Transverse colon (tissue), 4 donors: ENCODE data around the gene APOA1. TPM values are rescaled to one million over a fixed set of nuclear protein-coding genes. Genes with fewer than 3 reads are reported as not detected.

Experiments used
- DNase-seq: peaks from one replicate; pipeline ENCODE4 v3.0.0-alpha.2; 2019
- H3K27ac ChIP-seq, 4 donors: fragments of 200-600 bp; sonication (generic); 2 replicates each; pipeline ENCODE4 v1.5.1; 2016 to 2018; ENCODE audit warnings: inconsistent platforms in 4 of 4
- H3K27me3 ChIP-seq: fragments of 200-600 bp; sonication (generic); 2 replicates; pipeline ENCODE4 v1.5.1; 2017; ENCODE audit warnings: inconsistent platforms
- H3K36me3 ChIP-seq, 4 donors: fragments of 200-600 bp; sonication (generic); 2 replicates each; pipeline ENCODE4 v1.5.1; 2017 to 2019; ENCODE audit warnings: inconsistent platforms in 4 of 4
- H3K4me1 ChIP-seq, 4 donors: fragments of 200-600 bp; sonication (generic); 2 replicates each; pipeline ENCODE4 v1.5.1; 2017 to 2020; ENCODE audit warnings: inconsistent platforms in 4 of 4
- H3K4me3 ChIP-seq, 4 donors: fragments of 200-600 bp; sonication (generic); 1 replicate in 1 of 4; 2 replicates in 3 of 4; pipeline versions ENCODE4 v1.5.1 to v1.6.1; 2017 to 2019; ENCODE audit warnings: inconsistent platforms in 4 of 4
- H3K9me3 ChIP-seq, 2 donors: fragments of 200-600 bp; sonication (generic); 2 replicates each; pipeline ENCODE4 v1.5.1; 2017 to 2019; ENCODE audit warnings: inconsistent platforms in 2 of 2
- EP300 ChIP-seq: sonication (generic); formaldehyde crosslinking; IDR thresholded peaks from one replicate; pipeline ENCODE4 v1.6.1; 2017; ENCODE audit warnings: antibody characterized with exemption, low read depth
- POLR2A ChIP-seq: fragments of 450-650 bp; IDR thresholded peaks from one replicate; pipeline ENCODE4 v1.6.1; 2016; ENCODE audit warnings: antibody characterized with exemption, mild to moderate bottlenecking, moderate library complexity
- POLR2AphosphoS5 ChIP-seq, 3 donors: sonication (generic); formaldehyde crosslinking; IDR thresholded peaks; one replicate each; pipeline ENCODE4 v1.6.1; 2016; ENCODE audit warnings: antibody characterized with exemption in 3 of 3
- WGBS, 2 donors: methylation state at CpG; one replicate each; pipeline ENCODE4 v1.1.5; 2018; ENCODE audit warnings: low coverage in 1 of 2; 5-methylcytosine and 5-hydroxymethylcytosine counted together
- in situ Hi-C, 4 donors: fragments of 200-750 bp; cut with MboI; loops; one replicate each; pipeline versions ENCODE4 v1.15.0 to v1.15.1; 2017; ENCODE audit warnings: low sequenced_read_pairs in 3 of 4, low pct_ligation_motif_present in 1 of 4, low pct_unique_long_range_greater_than_20kb in 1 of 4
- intact Hi-C: fragments of 100-400 bp; cut with DNase I; formaldehyde crosslinking; loops from one replicate; pipeline ENCODE4 v1.15.1; 2023; ENCODE audit warnings: low total_unique reads
- total RNA-seq, 4 donors: library from RNA; depleted of rRNA; stranded (reverse); fragments of >200 nt; gene quantifications; one replicate each; pipeline ENCODE4 v1.1.0, GENCODE V29; 2016
- TF ChIP-seq, protein P1 (sequence below), 5 experiments: fragments of 200-600 bp in 3 of 5; fragments of 450-650 bp in 2 of 5; sonication (generic) in 3 of 5; IDR thresholded peaks; 1 replicate in 2 of 5; 2 replicates in 3 of 5; pipeline ENCODE4 v1.5.1; 2016 to 2017; ENCODE audit warnings: antibody characterized with exemption in 5 of 5, inconsistent platforms in 3 of 5, mild to moderate bottlenecking in 2 of 5, moderate library complexity in 1 of 5

APOA1 gene
- total RNA-seq, 4 donors from 2014 or later = 169 TPM; not detected in 3

DNA sequence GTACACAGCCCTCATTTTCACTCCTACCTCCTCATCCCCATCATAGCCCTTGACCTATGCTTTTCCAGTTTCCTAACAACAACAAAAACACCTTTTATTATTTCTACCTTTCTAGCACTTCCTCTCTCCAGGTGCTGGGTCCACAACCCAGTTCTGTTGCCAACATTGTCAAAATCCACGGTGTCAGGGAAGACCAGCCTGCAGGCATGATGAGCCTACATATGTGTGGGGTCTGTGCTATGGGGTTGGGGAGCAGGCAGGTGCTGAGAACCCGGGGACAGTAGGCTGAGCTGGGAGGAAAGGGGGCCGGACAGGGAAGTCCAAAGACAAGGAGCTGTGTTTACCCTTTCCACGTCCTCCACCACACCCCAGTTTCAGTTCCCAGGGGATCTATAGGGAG, 48.9 kb downstream of the APOA1 start:
- WGBS, 2 donors = 20 to 56% methylated on average over 1 to 4 of the region's 4 CpGs
- in situ Hi-C loops = loop anchor here in 2 of 4 donors (25.0 kb wide), 1 partner anchor 324 kb away; no protein-coding TSS in a partner anchor

DNA sequence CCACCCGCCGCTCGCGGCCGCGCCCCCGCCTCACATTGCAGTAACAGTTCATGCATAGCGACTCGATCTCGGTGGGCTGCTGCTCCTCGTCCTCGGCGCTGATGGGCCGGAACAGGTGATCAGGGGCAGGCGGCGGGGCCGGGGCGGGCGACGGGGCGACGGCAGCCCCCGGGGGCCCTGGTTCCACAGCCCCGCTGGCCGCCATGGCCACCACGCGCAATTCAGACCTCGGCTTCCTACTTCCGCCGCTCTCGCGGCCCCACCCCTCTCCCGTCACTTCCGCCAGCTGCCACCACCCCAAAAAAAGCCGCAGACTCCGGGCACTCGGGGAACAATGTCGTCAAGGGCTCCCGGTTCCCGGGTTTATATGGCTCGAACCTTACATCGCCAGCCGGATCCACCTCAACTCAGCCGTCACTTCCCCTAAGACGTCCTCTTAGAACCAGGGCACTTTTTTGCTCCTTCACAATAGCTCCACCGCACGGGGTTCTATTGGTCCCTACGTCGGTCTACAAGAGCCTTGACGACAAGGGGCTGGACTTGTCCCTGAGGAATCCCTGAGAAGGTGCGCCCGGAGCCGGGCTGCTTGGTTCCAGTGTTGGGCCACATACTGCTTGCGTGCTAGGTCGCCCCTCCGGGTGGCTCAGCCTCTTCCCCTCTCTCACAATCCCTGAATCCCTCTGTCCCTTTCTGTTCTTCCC, 49.5 kb downstream of the APOA1 start, which contains the start of gene ZPR1:
Gene ZPR1, minus strand, starts transcription at position 238 of the 701 bp plus-strand sequence. Its CDS starts 33 bp downstream, at position 205.
- in situ Hi-C loops = loop anchor here in 2 of 4 donors (25.0 kb wide), 1 partner anchor 324 kb away; no protein-coding TSS in a partner anchor
- 2% methylated on average over 49 of the region's 56 CpGs; no CpG with 5 or more reads in 1 of the 2 donors for WGBS, 2 donors
- Histone ChIP-seq H3K4me1 (peaks cover 6 to 27% (median 23%) of the 10 kb centered on the region in 4 donors), H3K27me3 (no peaks in the 10 kb centered on the region), H3K27ac (peak within 1 kb of the TSS; percentile 80 to 92 (median 91)), H3K36me3 (peaks cover 0 to 35% (median 14%) of the 10 kb centered on the region in 4 donors), H3K4me3 (peak within 1 kb of the TSS; percentile 81 to 100 (median 92)), H3K9me3 (no peaks in the 10 kb centered on the region)
- intact Hi-C loops = no loop called here
- peak; percentile 44 to 81 (median 78) for TF ChIP-seq POLR2AphosphoS5 (IDR thresholded peaks at IDR 0.05)
- TF ChIP-seq POLR2A = peak; percentile 81
- TF ChIP-seq, protein P1, sequence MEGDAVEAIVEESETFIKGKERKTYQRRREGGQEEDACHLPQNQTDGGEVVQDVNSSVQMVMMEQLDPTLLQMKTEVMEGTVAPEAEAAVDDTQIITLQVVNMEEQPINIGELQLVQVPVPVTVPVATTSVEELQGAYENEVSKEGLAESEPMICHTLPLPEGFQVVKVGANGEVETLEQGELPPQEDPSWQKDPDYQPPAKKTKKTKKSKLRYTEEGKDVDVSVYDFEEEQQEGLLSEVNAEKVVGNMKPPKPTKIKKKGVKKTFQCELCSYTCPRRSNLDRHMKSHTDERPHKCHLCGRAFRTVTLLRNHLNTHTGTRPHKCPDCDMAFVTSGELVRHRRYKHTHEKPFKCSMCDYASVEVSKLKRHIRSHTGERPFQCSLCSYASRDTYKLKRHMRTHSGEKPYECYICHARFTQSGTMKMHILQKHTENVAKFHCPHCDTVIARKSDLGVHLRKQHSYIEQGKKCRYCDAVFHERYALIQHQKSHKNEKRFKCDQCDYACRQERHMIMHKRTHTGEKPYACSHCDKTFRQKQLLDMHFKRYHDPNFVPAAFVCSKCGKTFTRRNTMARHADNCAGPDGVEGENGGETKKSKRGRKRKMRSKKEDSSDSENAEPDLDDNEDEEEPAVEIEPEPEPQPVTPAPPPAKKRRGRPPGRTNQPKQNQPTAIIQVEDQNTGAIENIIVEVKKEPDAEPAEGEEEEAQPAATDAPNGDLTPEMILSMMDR (IDR thresholded peaks at IDR 0.05) = peak in 2 of 5 experiments; percentile 48 to 59
- TF ChIP-seq EP300 = no peak
- DNase-seq = peak; percentile 91

More for the DNA sequence above, 48.9 kb downstream of the APOA1 start:
- no peak for TF ChIP-seq POLR2AphosphoS5 (IDR thresholded peaks at IDR 0.05)
- TF ChIP-seq, protein P1 (IDR thresholded peaks at IDR 0.05) = no peak
- TF ChIP-seq EP300 = no peak
- no peak for TF ChIP-seq POLR2A
- H3K27ac ChIP-seq = peak overlapping the region; percentile 80 to 92 (median 91)
- H3K4me3 ChIP-seq = peak overlapping the region; percentile 81 to 100 (median 92)
- no peaks in the 10 kb centered on the region for H3K27me3 ChIP-seq
- no peak for DNase-seq
- intact Hi-C loops = no loop called here
- peaks cover 6 to 27% (median 23%) of the 10 kb centered on the region in 4 donors for H3K4me1 ChIP-seq
- peaks cover 0 to 29% (median 11%) of the 10 kb centered on the region in 4 donors for H3K36me3 ChIP-seq
- no peaks in the 10 kb centered on the region for H3K9me3 ChIP-seq

DNA sequence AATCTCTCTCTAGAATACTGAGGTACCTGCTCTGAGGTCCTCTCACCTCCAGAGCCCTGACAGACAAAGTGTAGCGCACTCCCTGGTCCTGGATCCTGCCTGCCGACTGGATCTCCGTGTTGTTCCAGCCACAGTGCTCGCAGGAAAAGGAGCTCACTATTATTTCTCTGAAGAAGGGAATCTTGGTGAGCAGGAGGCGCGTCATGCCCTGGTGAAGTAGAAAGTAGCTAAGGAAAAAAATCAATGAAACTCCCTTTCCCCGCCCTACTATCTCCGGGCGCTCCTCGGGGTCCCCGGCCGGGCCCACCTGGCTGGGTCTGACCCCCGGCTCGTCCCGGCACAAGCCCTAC, 50.0 kb downstream of the APOA1 start:
- no peak for DNase-seq
- Histone ChIP-seq H3K36me3 (peaks cover 0 to 40% (median 16%) of the 10 kb centered on the region in 4 donors), H3K4me1 (peaks cover 6 to 27% (median 23%) of the 10 kb centered on the region in 4 donors), H3K4me3 (peak overlapping the region; percentile 81 to 100 (median 92)), H3K27ac (peak overlapping the region; percentile 80 to 92 (median 91)), H3K27me3 (no peaks in the 10 kb centered on the region), H3K9me3 (no peaks in the 10 kb centered on the region)
- 1% methylated on average over 15 of the region's 15 CpGs; no CpG with 5 or more reads in 1 of the 2 donors for WGBS, 2 donors
- TF ChIP-seq, protein P1 (IDR thresholded peaks at IDR 0.05) = no peak
- no peak for TF ChIP-seq EP300
- TF ChIP-seq POLR2AphosphoS5 (IDR thresholded peaks at IDR 0.05) = no peak
- no peak for TF ChIP-seq POLR2A
- intact Hi-C loops (no loop called here), in situ Hi-C loops (loop anchor here in 2 of 4 donors (25.0 kb wide), 1 partner anchor 325 kb away; no protein-coding TSS in a partner anchor)

DNA sequence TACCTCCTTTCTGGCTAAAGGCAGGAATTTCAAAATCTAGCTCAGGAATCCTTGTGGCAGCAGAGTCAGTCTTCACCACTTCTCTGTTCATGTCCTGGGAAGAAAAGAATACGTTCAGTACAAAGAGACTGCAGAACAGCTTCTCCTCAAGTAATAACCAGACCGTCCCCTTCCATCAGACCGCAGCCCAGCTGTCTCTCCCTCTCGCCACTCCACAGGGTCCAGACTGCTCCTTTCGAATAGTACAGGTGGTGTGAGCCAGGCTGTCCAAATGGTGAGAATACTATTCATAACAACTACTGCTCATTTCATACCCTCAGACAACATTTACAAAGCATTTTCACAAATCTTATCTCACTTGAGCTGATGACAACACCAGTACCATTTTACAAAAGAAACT, 50.5 kb downstream of the APOA1 start:
- peak overlapping the region; percentile 81 to 100 (median 92) for H3K4me3 ChIP-seq

More for the DNA sequence above, 50.5 kb downstream of the APOA1 start:
- no peaks in the 10 kb centered on the region for H3K27me3 ChIP-seq
- WGBS, 2 donors = 49% methylated on average over 5 of the region's 5 CpGs; no CpG with 5 or more reads in 1 of the 2 donors
- H3K9me3 ChIP-seq = no peaks in the 10 kb centered on the region
- no peak for DNase-seq
- in situ Hi-C loops (loop anchor here in 2 of 4 donors (25.0 kb wide), 1 partner anchor 325 kb away; no protein-coding TSS in a partner anchor), intact Hi-C loops (no loop called here)
- H3K4me1 ChIP-seq = peaks cover 6 to 27% (median 23%) of the 10 kb centered on the region in 4 donors
- peaks cover 0 to 45% (median 17%) of the 10 kb centered on the region in 4 donors for H3K36me3 ChIP-seq
- TF ChIP-seq POLR2A (no peak), POLR2AphosphoS5 (IDR thresholded peaks at IDR 0.05) (no peak), EP300 (no peak)
- TF ChIP-seq, protein P1 (IDR thresholded peaks at IDR 0.05) = no peak
- peak overlapping the region in 2 of 4 donors; percentile 91 to 92 for H3K27ac ChIP-seq
